NCI-H226 (cell line): ENCODE measurements around the gene MPP2.

ENCODE experiments used
- DNase-seq: peaks from one replicate; pipeline ENCODE4 v3.0.0-alpha.2; 2015

The MPP2 gene

GRCh38 chr17:43844241-43844640 is 63.1 kb downstream of the MPP2 start:
- no peak for DNase-seq

- DNase-seq: no peak
Observed at GRCh38 chr17:43842975-43843325, 64.4 kb downstream of the MPP2 start.

- peak; percentile 49 for DNase-seq
Observed at GRCh38 chr17:43842091-43842974, 65.0 kb downstream of the MPP2 start.

- DNase-seq: peak; percentile 37
Observed at GRCh38 chr17:43841282-43841681, 66.1 kb downstream of the MPP2 start.

- peak; percentile 88 for DNase-seq
Observed at GRCh38 chr17:43840814-43841213, 66.5 kb downstream of the MPP2 start.

- no peak for DNase-seq
Observed at GRCh38 chr17:43839670-43840108, 67.6 kb downstream of the MPP2 start.

- peak; percentile 29 for DNase-seq
Observed at GRCh38 chr17:43834106-43834505, 73.2 kb downstream of the MPP2 start.

GRCh38 chr17:43832976-43833829 is 74.1 kb downstream of the MPP2 start, which contains the start of gene MPP3:
Gene MPP3 (minus strand): TSS chr17:43833146. CDS start chr17:43831906, 1,240 bp downstream.
- DNase-seq: peak; percentile 76

- DNase-seq: peak; percentile 62
Observed at GRCh38 chr17:43832168-43832975, 75.0 kb downstream of the MPP2 start.

GRCh38 chr17:43831633-43832032 is 75.7 kb downstream of the MPP2 start:
- no peak for DNase-seq

GRCh38 chr17:43830510-43831140 is 76.7 kb downstream of the MPP2 start:
- no peak for DNase-seq

- DNase-seq: no peak
Observed at GRCh38 chr17:43829738-43830137, 77.6 kb downstream of the MPP2 start.

- no peak for DNase-seq
Observed at GRCh38 chr17:43827596-43827995, 79.7 kb downstream of the MPP2 start.

GRCh38 chr17:43826206-43826605 is 81.1 kb downstream of the MPP2 start:
- DNase-seq: no peak

GRCh38 chr17:43825567-43825966 is 81.8 kb downstream of the MPP2 start:
- DNase-seq: no peak
